Activated T-helper 1 cell treated with anti-CD3 and anti-CD28 coated beads, Interleukin-2, amount 50 U/mL, for 16 hours (primary cell): ENCODE data around the gene RNASEH1.
"Not testable (repeated sequence)": the region's sequence is repeated elsewhere in the genome, so short reads cannot be mapped to it uniquely, and the experiment has no call there.

Experiments used
- DNase-seq, 2 donors: peaks; one replicate each; pipeline ENCODE4 v3.0.0-alpha.2; 2020; ENCODE audit warnings: low read depth in 1 of 2, low spot score in 1 of 2

The RNASEH1 gene

GRCh38 chr2:3522961-3523421, 35.1 kb downstream of the RNASEH1 start:
- no peak for DNase-seq

GRCh38 chr2:3520591-3520990, 37.5 kb downstream of the RNASEH1 start:
- DNase-seq = no peak

GRCh38 chr2:3519255-3520205, 38.6 kb downstream of the RNASEH1 start, which contains the start of gene ADI1:
Gene ADI1, minus strand, starts transcription at chr2:3519531. Its CDS starts 44 bp downstream, at chr2:3519487.
- peak; percentile 59 to 66 for DNase-seq

- DNase-seq = peak; percentile 95 to 98
These were observed 39.5 kb downstream of the RNASEH1 start for GRCh38 chr2:3518496-3519254.

GRCh38 chr2:3517948-3518495, 40.1 kb downstream of the RNASEH1 start:
- no peak for DNase-seq

DNA sequence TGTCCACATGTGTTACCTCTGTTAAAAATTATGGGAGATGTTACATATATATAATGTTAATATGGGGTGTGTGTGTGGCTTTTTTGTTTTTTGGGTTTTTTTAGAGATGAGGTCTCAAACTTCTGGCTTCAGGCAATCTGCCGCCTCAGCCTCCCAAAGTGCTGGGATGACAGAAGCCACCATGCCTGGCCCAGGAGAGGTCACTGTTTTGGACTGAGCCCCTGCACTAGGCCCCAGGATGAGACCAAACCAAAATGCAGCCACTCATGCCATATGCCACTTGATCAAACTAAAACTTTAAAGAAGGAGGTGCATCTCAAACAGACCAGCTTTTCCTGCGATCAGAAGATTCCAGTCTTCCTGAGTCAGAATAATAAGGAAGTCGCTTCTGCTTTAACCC, 41.3 kb downstream of the RNASEH1 start:
- no peak for DNase-seq

DNA sequence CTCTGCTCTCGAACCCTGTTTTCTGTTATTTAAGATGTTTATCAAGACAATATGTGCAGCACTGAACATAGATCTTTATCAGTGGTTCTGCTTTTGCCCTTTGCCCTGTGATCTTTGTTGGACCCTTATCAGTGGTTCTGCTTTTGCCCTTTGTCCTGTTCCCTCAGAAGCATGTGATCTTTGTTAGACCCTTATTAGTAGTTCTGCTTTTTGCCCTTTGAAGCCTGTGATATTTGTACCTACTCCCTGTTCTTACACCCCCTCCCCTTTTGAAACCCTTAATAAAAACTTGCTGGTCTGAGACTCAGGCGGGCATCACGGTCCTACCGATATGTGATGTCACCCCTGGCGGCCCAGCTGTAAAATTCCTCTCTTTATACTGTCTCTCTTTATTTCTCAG, 42.7 kb downstream of the RNASEH1 start:
- not testable (repeated sequence) for DNase-seq

DNA sequence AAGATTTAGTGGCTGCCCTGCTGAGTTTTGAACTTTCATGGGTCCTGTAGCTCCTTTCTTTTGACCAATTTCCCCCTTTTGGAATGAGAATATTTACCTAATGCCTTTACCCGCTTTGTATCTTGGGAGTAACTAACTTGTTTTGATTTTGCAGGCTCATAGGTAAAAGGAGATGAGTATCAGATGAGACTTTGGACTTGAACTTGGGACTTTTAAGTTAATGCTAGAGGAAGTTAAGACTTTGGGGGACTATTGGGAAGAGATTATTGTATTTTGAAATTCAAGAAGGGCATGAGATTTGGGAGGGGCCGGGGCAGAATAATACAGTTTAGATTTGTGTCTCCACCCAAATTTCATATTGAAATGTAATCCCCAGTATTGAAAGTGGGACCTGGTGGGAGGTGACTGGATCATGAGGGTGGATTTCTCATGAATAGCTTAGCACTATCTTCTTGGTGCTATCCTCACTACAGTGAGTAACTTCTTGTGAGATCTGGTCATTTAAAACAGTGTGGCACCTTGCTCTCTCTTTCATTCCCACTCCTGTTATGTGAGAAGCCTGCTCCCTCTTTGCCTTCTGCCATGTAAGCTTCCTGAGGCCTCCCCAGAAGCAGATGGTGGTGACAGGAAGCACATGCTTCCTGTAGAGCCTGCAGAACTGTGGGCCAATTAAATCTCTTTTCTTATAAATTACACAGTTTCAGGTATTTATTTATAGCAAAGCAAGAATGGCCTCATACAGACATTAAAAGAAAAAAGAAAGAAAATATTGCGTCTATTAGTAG, 44.9 kb downstream of the RNASEH1 start:
- DNase-seq = no peak

- DNase-seq = no peak
These were observed 46.0 kb downstream of the RNASEH1 start for GRCh38 chr2:3512086-3512485.

GRCh38 chr2:3505771-3506170, 52.4 kb downstream of the RNASEH1 start:
- DNase-seq = no peak

GRCh38 chr2:3504741-3505140, 53.4 kb downstream of the RNASEH1 start:
- no peak for DNase-seq

DNA sequence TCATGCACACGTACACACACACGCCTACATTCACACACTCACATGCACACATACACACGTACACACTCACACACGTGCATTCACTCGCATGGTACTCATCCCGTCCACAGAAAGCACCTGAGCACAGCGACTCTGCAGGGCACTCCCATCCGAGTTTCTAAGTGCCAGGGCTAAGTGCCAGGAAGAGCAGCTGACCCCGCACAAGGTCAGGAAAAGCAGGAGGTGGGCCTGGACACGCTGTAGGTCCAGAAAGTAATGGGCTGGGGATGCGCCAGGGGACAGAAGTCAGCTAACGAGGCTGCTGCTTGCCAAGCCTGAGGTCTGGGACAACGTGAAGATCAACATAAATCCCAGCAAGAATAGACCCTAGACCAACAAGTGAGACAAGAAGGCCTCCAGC, 54.6 kb downstream of the RNASEH1 start:
- DNase-seq = no peak

GRCh38 chr2:3503046-3503445, 55.1 kb downstream of the RNASEH1 start:
- no peak for DNase-seq

DNA sequence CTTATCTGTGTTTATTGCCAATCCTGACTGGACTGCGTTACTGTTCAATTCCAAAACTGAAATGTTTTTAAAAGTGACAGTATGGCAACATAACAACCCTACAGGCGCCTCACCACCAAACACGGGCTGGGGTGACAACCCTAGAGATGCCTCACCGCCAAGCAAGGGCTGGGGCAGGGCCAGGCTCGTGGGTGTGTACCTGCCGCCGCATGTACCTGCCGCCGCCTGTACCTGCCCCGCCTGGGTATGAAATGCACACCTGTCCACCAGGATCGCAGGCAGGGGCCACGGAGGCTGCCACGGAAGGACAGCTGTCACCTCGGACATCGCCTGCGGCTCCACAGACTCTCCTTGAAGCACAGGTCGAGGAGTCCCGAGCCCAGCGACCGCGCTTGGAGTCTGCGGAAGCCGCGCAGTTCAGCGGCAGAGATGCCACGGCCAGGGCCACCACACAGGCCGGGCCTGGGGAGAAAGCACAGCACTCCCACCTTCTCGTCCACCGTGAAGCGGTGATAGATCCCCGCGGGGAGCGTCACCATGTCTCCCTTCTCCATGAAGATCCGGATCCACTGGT, 57.7 kb downstream of the RNASEH1 start:
- no peak for DNase-seq

DNA sequence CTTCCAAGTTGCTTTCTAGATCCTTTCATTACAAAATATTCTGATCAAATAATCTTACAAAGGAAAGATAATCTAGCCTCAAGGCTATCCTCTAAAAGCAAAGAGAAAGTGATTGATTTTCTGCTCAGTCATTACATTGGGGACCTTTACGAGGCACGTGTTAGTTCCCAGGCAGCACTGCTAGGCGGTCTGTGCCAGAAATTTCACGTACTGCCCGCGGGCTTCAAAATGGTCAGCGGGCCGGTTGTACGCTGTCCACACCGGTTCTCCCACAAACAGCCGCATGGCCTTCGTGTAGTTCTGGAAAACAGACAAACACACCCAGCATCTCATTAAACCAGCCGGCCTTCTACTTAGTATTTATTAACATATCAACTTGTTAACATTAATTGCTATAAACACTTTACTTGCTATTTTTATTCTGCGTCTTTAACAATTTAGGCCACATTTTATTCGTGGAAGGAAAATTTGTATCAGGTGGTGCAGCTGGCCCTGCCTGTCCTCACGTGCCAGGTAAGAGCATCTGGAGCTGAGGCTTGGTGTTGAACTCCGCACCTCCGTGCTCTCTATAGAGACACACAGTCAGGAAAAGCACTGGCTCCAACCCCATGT, 59.2 kb downstream of the RNASEH1 start:
- no peak for DNase-seq

DNA sequence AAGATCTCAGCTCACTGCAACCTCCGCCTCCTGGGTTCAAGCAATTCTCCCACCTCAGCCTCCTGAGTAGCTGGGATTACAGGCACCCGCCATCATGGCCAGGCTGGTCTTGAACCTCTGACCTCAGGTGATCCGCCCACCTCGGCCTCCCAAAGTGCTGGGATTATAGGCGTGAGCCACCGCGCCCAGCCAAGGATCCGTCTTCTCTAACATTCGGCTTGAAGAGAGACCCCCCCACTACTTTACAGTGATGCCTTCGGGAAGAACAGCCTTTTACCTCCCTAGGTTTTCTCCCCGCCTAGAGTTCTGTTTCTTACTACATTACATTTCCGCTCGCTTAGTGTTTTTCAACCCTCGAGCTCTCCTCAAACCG, 61.4 kb downstream of the RNASEH1 start:
- not testable (repeated sequence) for DNase-seq
